Transverse colon (tissue), 4 donors: Measurements from ENCODE around the gene ETV6. TPM values are rescaled to one million over a fixed set of nuclear protein-coding genes. Genes with fewer than 3 reads are reported as not detected.

ENCODE experiments used
- DNase-seq: peaks from one replicate; pipeline ENCODE4 v3.0.0-alpha.2; 2019
- H3K27ac ChIP-seq, 4 donors: fragments of 200-600 bp; sonication (generic); 2 replicates each; pipeline ENCODE4 v1.5.1; 2016 to 2018; ENCODE audit warnings: inconsistent platforms in 4 of 4
- H3K27me3 ChIP-seq: fragments of 200-600 bp; sonication (generic); 2 replicates; pipeline ENCODE4 v1.5.1; 2017; ENCODE audit warnings: inconsistent platforms
- H3K36me3 ChIP-seq, 4 donors: fragments of 200-600 bp; sonication (generic); 2 replicates each; pipeline ENCODE4 v1.5.1; 2017 to 2019; ENCODE audit warnings: inconsistent platforms in 4 of 4
- H3K4me1 ChIP-seq, 4 donors: fragments of 200-600 bp; sonication (generic); 2 replicates each; pipeline ENCODE4 v1.5.1; 2017 to 2020; ENCODE audit warnings: inconsistent platforms in 4 of 4
- H3K4me3 ChIP-seq, 4 donors: fragments of 200-600 bp; sonication (generic); 1 replicate in 1 of 4; 2 replicates in 3 of 4; pipeline versions ENCODE4 v1.5.1 to v1.6.1; 2017 to 2019; ENCODE audit warnings: inconsistent platforms in 4 of 4
- H3K9me3 ChIP-seq, 2 donors: fragments of 200-600 bp; sonication (generic); 2 replicates each; pipeline ENCODE4 v1.5.1; 2017 to 2019; ENCODE audit warnings: inconsistent platforms in 2 of 2
- EP300 ChIP-seq: sonication (generic); formaldehyde crosslinking; IDR thresholded peaks from one replicate; pipeline ENCODE4 v1.6.1; 2017; ENCODE audit warnings: antibody characterized with exemption, low read depth
- POLR2A ChIP-seq: fragments of 450-650 bp; IDR thresholded peaks from one replicate; pipeline ENCODE4 v1.6.1; 2016; ENCODE audit warnings: antibody characterized with exemption, mild to moderate bottlenecking, moderate library complexity
- POLR2AphosphoS5 ChIP-seq, 3 donors: sonication (generic); formaldehyde crosslinking; IDR thresholded peaks; one replicate each; pipeline ENCODE4 v1.6.1; 2016; ENCODE audit warnings: antibody characterized with exemption in 3 of 3
- WGBS, 2 donors: methylation state at CpG; one replicate each; pipeline ENCODE4 v1.1.5; 2018; ENCODE audit warnings: low coverage in 1 of 2; 5-methylcytosine and 5-hydroxymethylcytosine counted together
- in situ Hi-C, 4 donors: fragments of 200-750 bp; cut with MboI; loops; one replicate each; pipeline versions ENCODE4 v1.15.0 to v1.15.1; 2017; ENCODE audit warnings: low sequenced_read_pairs in 3 of 4, low pct_ligation_motif_present in 1 of 4, low pct_unique_long_range_greater_than_20kb in 1 of 4
- intact Hi-C: fragments of 100-400 bp; cut with DNase I; formaldehyde crosslinking; loops from one replicate; pipeline ENCODE4 v1.15.1; 2023; ENCODE audit warnings: low total_unique reads
- total RNA-seq, 4 donors: library from RNA; depleted of rRNA; stranded (reverse); fragments of >200 nt; gene quantifications; one replicate each; pipeline ENCODE4 v1.1.0, GENCODE V29; 2016
- TF ChIP-seq, protein P1 (sequence below), 5 experiments: fragments of 200-600 bp in 3 of 5; fragments of 450-650 bp in 2 of 5; sonication (generic) in 3 of 5; IDR thresholded peaks; 1 replicate in 2 of 5; 2 replicates in 3 of 5; pipeline ENCODE4 v1.5.1; 2016 to 2017; ENCODE audit warnings: antibody characterized with exemption in 5 of 5, inconsistent platforms in 3 of 5, mild to moderate bottlenecking in 2 of 5, moderate library complexity in 1 of 5

Gene ETV6
- total RNA-seq, 4 donors from 2014 or later = 19.9 to 47.9 (median 41.0) TPM

DNA sequence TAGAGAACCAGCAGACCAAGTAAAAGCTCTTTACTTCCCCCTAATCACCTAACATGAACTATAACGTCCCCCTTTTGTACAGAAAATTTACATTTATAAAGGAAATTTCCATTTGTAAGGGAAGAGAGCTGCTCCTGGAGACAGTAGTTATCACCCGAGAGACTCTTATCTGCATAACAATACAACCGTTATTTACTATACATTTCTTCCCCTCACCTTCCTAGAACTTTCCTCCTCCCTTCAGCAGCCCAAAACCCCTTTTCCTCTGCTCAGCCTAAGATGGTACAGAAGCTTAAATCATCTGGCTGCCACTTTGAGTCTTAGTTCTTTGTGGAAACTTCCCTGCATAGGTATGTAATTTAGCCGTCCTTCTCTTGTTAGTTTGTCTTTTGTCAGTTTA lies 40.4 kb upstream of the ETV6 start:
- in situ Hi-C loops = no loop called here
- TF ChIP-seq EP300 (no peak), POLR2A (no peak)
- peaks cover 0 to 18% (median 8%) of the 10 kb centered on the region in 4 donors for H3K4me1 ChIP-seq
- H3K4me3 ChIP-seq = no peak overlapping the region
- intact Hi-C loops = no loop called here
- H3K27ac ChIP-seq = no peak overlapping the region
- WGBS, 2 donors = 84 to 100% methylated on average over 2 to 4 of the region's 4 CpGs
- H3K9me3 ChIP-seq = no peaks in the 10 kb centered on the region
- DNase-seq = no peak
- H3K27me3 ChIP-seq = no peaks in the 10 kb centered on the region
- no peaks in the 10 kb centered on the region for H3K36me3 ChIP-seq

DNA sequence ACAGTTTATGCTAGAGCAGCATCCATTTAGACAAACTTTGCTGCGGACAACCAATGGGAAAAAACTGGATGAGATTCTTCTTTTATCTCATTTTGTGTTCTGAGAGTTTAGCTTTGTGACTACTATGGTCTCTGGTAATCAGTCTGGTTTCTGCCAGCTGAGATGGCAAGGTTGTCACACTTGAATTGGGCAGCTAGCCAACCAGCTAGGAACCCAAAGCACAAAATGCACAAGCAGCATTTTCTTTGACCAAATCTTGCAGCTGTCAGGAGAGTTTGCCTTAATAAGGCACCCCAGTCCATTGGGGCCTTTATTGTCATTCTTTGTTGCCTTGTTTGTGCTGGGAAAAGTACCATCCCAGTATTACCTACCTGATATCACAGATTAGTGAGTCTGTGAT lies 34.0 kb upstream of the ETV6 start:
- no peak overlapping the region for H3K4me3 ChIP-seq
- H3K27me3 ChIP-seq = no peaks in the 10 kb centered on the region
- DNase-seq = no peak
- in situ Hi-C loops (no loop called here), intact Hi-C loops (no loop called here)
- peaks cover 0 to 5% (median 2%) of the 10 kb centered on the region in 4 donors for H3K4me1 ChIP-seq
- no peaks in the 10 kb centered on the region for H3K36me3 ChIP-seq
- no peaks in the 10 kb centered on the region for H3K9me3 ChIP-seq
- no peak overlapping the region for H3K27ac ChIP-seq
- WGBS, 2 donors = 78 to 81% methylated on average over 1 of the region's 1 CpG
- TF ChIP-seq, protein P1, sequence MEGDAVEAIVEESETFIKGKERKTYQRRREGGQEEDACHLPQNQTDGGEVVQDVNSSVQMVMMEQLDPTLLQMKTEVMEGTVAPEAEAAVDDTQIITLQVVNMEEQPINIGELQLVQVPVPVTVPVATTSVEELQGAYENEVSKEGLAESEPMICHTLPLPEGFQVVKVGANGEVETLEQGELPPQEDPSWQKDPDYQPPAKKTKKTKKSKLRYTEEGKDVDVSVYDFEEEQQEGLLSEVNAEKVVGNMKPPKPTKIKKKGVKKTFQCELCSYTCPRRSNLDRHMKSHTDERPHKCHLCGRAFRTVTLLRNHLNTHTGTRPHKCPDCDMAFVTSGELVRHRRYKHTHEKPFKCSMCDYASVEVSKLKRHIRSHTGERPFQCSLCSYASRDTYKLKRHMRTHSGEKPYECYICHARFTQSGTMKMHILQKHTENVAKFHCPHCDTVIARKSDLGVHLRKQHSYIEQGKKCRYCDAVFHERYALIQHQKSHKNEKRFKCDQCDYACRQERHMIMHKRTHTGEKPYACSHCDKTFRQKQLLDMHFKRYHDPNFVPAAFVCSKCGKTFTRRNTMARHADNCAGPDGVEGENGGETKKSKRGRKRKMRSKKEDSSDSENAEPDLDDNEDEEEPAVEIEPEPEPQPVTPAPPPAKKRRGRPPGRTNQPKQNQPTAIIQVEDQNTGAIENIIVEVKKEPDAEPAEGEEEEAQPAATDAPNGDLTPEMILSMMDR (IDR thresholded peaks at IDR 0.05) = no peak
- TF ChIP-seq POLR2A (no peak), POLR2AphosphoS5 (IDR thresholded peaks at IDR 0.05) (no peak), EP300 (no peak)

DNA sequence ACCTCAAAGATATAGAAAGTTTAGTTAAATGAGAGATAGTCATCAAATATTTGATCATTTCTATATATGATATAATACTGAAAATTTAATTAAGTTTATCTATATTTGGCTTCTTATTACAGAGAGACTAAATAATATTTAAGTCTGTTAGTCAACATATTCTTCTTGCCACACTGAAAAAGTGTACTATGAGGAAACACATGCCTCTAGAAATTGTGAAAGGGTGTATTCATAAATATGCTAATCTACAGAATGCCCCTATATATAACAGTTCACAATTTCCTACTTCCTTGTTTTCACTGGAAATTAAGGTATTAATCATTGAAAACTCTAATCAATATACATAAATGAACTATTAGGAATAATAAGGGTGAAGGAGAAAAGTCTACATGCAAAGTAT lies 31.4 kb upstream of the ETV6 start:
- Histone ChIP-seq H3K9me3 (no peaks in the 10 kb centered on the region), H3K27ac (no peak overlapping the region), H3K4me1 (peaks cover 0 to 5% (median 2%) of the 10 kb centered on the region in 4 donors), H3K27me3 (no peaks in the 10 kb centered on the region), H3K36me3 (no peaks in the 10 kb centered on the region), H3K4me3 (no peak overlapping the region)
- TF ChIP-seq, protein P1 (IDR thresholded peaks at IDR 0.05) = no peak
- TF ChIP-seq POLR2AphosphoS5 (IDR thresholded peaks at IDR 0.05) = no peak
- no peak for TF ChIP-seq POLR2A
- TF ChIP-seq EP300 = no peak
- DNase-seq = no peak
- intact Hi-C loops = no loop called here
- in situ Hi-C loops = no loop called here

DNA sequence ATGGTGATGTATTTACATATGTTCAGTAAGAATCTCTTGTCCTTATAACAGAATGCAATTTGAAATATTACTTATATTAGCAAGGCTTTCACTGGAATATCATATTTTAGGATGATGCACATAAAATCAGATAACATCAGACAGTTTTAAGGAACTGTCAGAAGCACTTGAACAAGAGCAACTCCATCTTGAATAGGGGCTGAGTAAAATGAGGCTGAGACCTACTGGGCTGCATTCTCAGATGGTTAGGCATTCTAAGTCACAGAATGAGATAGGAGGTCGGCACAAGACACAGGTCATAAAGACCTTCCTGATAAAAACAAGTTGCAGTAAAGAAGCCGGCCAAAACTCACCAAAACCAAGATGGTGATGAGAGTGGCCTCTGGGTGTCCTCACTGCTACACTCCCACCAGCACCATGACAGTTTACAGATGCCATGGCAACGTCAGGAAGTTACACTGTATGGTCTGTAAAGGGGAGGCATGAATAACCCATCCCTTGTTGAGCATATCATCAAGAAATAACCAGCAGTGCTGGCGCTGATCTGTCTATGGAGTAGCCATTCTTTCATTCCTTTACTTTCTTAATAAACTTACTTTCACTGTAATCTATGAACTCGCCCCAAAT lies 27.6 kb upstream of the ETV6 start:
- intact Hi-C loops = no loop called here
- no peaks in the 10 kb centered on the region for H3K36me3 ChIP-seq
- no peaks in the 10 kb centered on the region for H3K27me3 ChIP-seq
- no peaks in the 10 kb centered on the region for H3K9me3 ChIP-seq
- in situ Hi-C loops = no loop called here
- no peak overlapping the region for H3K4me3 ChIP-seq
- H3K4me1 ChIP-seq = no peaks in the 10 kb centered on the region
- TF ChIP-seq, protein P1 (IDR thresholded peaks at IDR 0.05) = no peak
- TF ChIP-seq POLR2AphosphoS5 (IDR thresholded peaks at IDR 0.05) = no peak
- TF ChIP-seq EP300 = no peak
- no peak for TF ChIP-seq POLR2A
- WGBS, 2 donors = 62 to 65% methylated on average over 4 to 5 of the region's 5 CpGs
- no peak overlapping the region for H3K27ac ChIP-seq
- DNase-seq = peak; percentile 22

DNA sequence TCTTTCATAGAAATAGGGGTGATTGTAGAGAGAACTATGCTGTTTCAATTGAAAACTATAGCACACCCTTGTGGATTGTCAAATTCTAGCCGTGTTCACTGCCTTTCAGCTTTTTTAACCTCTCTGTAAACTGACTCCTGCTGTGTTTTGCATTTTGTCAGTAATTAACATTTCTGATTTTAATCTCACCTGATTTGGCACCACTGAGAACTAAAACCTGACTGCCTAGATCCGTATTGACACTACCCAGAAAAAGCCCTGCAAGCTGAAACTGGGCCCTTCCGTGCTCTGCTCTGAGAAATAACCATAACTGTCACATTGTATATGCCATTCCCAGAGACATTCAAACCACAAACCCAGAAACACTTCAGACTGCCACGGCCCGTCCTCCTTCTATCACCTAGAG lies 26.6 kb upstream of the ETV6 start:
- in situ Hi-C loops (no loop called here), intact Hi-C loops (no loop called here)
- WGBS, 2 donors = 64 to 80% methylated on average over 5 of the region's 5 CpGs
- no peak for TF ChIP-seq EP300
- no peak for TF ChIP-seq POLR2AphosphoS5 (IDR thresholded peaks at IDR 0.05)
- TF ChIP-seq, protein P1 (IDR thresholded peaks at IDR 0.05) = no peak
- TF ChIP-seq POLR2A = no peak
- no peak for DNase-seq
- Histone ChIP-seq H3K27ac (no peak overlapping the region), H3K4me1 (no peaks in the 10 kb centered on the region), H3K4me3 (no peak overlapping the region), H3K27me3 (no peaks in the 10 kb centered on the region), H3K9me3 (no peaks in the 10 kb centered on the region), H3K36me3 (no peaks in the 10 kb centered on the region)
